Measurements from ENCODE around the gene PRKAG2.

The PRKAG2 gene

GRCh38 chr7:151708610-151709009 is 168.3 kb downstream of the PRKAG2 start:
- DNase-seq (ENCODE audit: low read depth): no peak

GRCh38 chr7:151707757-151708156 is 169.2 kb downstream of the PRKAG2 start:
- no peak for DNase-seq (ENCODE audit: low read depth)

GRCh38 chr7:151707105-151707469 is 169.8 kb downstream of the PRKAG2 start:
- no peak for DNase-seq (ENCODE audit: low read depth)

GRCh38 chr7:151706277-151707104 is 170.4 kb downstream of the PRKAG2 start:
- no peak for DNase-seq (ENCODE audit: low read depth)

GRCh38 chr7:151705636-151706276 is 171.2 kb downstream of the PRKAG2 start:
- DNase-seq (ENCODE audit: low read depth): no peak

GRCh38 chr7:151704960-151705635 is 171.8 kb downstream of the PRKAG2 start:
- DNase-seq (ENCODE audit: low read depth): no peak

GRCh38 chr7:151704299-151704959 is 172.5 kb downstream of the PRKAG2 start:
- no peak for DNase-seq (ENCODE audit: low read depth)

GRCh38 chr7:151702961-151703360 is 174.0 kb downstream of the PRKAG2 start:
- DNase-seq (ENCODE audit: low read depth): no peak

GRCh38 chr7:151700586-151701165 is 176.2 kb downstream of the PRKAG2 start:
- DNase-seq (ENCODE audit: low read depth): no peak

- DNase-seq (ENCODE audit: low read depth): no peak
Observed at GRCh38 chr7:151699928-151700319, 177.0 kb downstream of the PRKAG2 start.

GRCh38 chr7:151699147-151699927 is 177.6 kb downstream of the PRKAG2 start:
- peak; percentile 34 for DNase-seq (ENCODE audit: low read depth)

- DNase-seq (ENCODE audit: low read depth): no peak
Observed at GRCh38 chr7:151697942-151698341, 179.0 kb downstream of the PRKAG2 start.

- DNase-seq (ENCODE audit: low read depth): no peak
Observed at GRCh38 chr7:151697515-151697895, 179.4 kb downstream of the PRKAG2 start.

- no peak for DNase-seq (ENCODE audit: low read depth)
Observed at GRCh38 chr7:151696721-151697514, 180.0 kb downstream of the PRKAG2 start.

- DNase-seq (ENCODE audit: low read depth): no peak
Observed at GRCh38 chr7:151695951-151696541, 180.9 kb downstream of the PRKAG2 start.

GRCh38 chr7:151694828-151695580 is 181.9 kb downstream of the PRKAG2 start:
- DNase-seq (ENCODE audit: low read depth): no peak

GRCh38 chr7:151694441-151694827 is 182.5 kb downstream of the PRKAG2 start:
- no peak for DNase-seq (ENCODE audit: low read depth)

- no peak for DNase-seq (ENCODE audit: low read depth)
Observed at GRCh38 chr7:151693140-151693539, 183.8 kb downstream of the PRKAG2 start.

GRCh38 chr7:151692721-151693120 is 184.2 kb downstream of the PRKAG2 start:
- DNase-seq (ENCODE audit: low read depth): no peak
